Mucosa of rectum (tissue), 2 donors: ENCODE data around the gene COL9A3.

Experiments
- H3K27ac ChIP-seq, 2 donors: one replicate each; pipeline ENCODE4 v1.7.0; 2013; ENCODE audit warnings: inconsistent platforms in 2 of 2, low read depth in 2 of 2, low read length in 2 of 2
- H3K27me3 ChIP-seq, 2 donors: one replicate each; pipeline ENCODE4 v1.7.0; 2013; ENCODE audit warnings: low read length in 2 of 2; ENCODE audit not compliant: control insufficient read depth in 2 of 2, insufficient read depth in 2 of 2
- H3K36me3 ChIP-seq, 2 donors: one replicate each; pipeline ENCODE4 v1.7.0; 2013; ENCODE audit warnings: low read length in 2 of 2; ENCODE audit not compliant: control insufficient read depth in 2 of 2, insufficient read depth in 2 of 2
- H3K4me1 ChIP-seq, 2 donors: one replicate each; pipeline ENCODE4 v1.7.0; 2013; ENCODE audit warnings: low read length in 2 of 2, mild to moderate bottlenecking in 1 of 2; ENCODE audit not compliant: control insufficient read depth in 2 of 2, insufficient read depth in 2 of 2
- H3K4me3 ChIP-seq, 2 donors: one replicate each; pipeline ENCODE4 v1.7.0; 2013; ENCODE audit warnings: low read length in 2 of 2
- H3K9ac ChIP-seq, 2 donors: one replicate each; pipeline ENCODE4 v1.7.0; 2013; ENCODE audit warnings: low read length in 2 of 2, low read depth in 1 of 2, mild to moderate bottlenecking in 1 of 2
- H3K9me3 ChIP-seq, 2 donors: one replicate each; pipeline ENCODE4 v1.7.0; 2013; ENCODE audit warnings: low read length in 2 of 2; ENCODE audit not compliant: control insufficient read depth in 2 of 2
- donor health status: healthy.
- donor health status: Normal muscosa, but diverticular disease.

Gene COL9A3

GRCh38 chr20:62790075-62790474, 26.8 kb upstream of the COL9A3 start:
- Histone ChIP-seq H3K36me3 (no peaks in the 10 kb centered on the region), H3K9ac (no peak overlapping the region), H3K4me1 (peaks cover 13 to 14% of the 10 kb centered on the region in 2 donors), H3K27ac (no peak overlapping the region), H3K27me3 (no peaks in the 10 kb centered on the region), H3K9me3 (no peaks in the 10 kb centered on the region), H3K4me3 (no peak overlapping the region)

- no peaks in the 10 kb centered on the region for H3K9me3 ChIP-seq
- H3K4me3 ChIP-seq: no peak overlapping the region
- H3K27ac ChIP-seq: no peak overlapping the region
- H3K36me3 ChIP-seq: no peaks in the 10 kb centered on the region
- peaks cover 17 to 19% of the 10 kb centered on the region in 2 donors for H3K4me1 ChIP-seq
- no peak overlapping the region for H3K9ac ChIP-seq
- no peaks in the 10 kb centered on the region for H3K27me3 ChIP-seq
These were observed 25.3 kb upstream of the COL9A3 start for GRCh38 chr20:62791301-62792181.

- no peak overlapping the region for H3K4me3 ChIP-seq
- H3K9me3 ChIP-seq: no peaks in the 10 kb centered on the region
- peaks cover 23 to 24% of the 10 kb centered on the region in 2 donors for H3K4me1 ChIP-seq
- H3K27me3 ChIP-seq: no peaks in the 10 kb centered on the region
- no peak overlapping the region for H3K27ac ChIP-seq
- no peak overlapping the region for H3K9ac ChIP-seq
- H3K36me3 ChIP-seq: no peaks in the 10 kb centered on the region
These were observed 24.5 kb upstream of the COL9A3 start for GRCh38 chr20:62792182-62792939.

GRCh38 chr20:62792940-62793756, 23.7 kb upstream of the COL9A3 start:
- H3K4me3 ChIP-seq: peak overlapping the region; percentile 61 to 64
- H3K4me1 ChIP-seq: peaks cover 31 to 32% of the 10 kb centered on the region in 2 donors
- peak overlapping the region; percentile 70 to 74 for H3K9ac ChIP-seq
- H3K36me3 ChIP-seq: no peaks in the 10 kb centered on the region
- no peaks in the 10 kb centered on the region for H3K27me3 ChIP-seq
- H3K27ac ChIP-seq: peak overlapping the region; percentile 88 to 94
- no peaks in the 10 kb centered on the region for H3K9me3 ChIP-seq

GRCh38 chr20:62793757-62794006, 23.2 kb upstream of the COL9A3 start:
- H3K27me3 ChIP-seq: no peaks in the 10 kb centered on the region
- H3K4me1 ChIP-seq: peaks cover 36% of the 10 kb centered on the region in 2 donors
- peak overlapping the region; percentile 61 to 64 for H3K4me3 ChIP-seq
- no peaks in the 10 kb centered on the region for H3K9me3 ChIP-seq
- H3K9ac ChIP-seq: peak overlapping the region; percentile 70 to 74
- peak overlapping the region; percentile 88 to 94 for H3K27ac ChIP-seq
- H3K36me3 ChIP-seq: peaks cover under 1% of the 10 kb centered on the region in 2 donors

GRCh38 chr20:62794007-62794724, 22.7 kb upstream of the COL9A3 start:
- H3K9ac ChIP-seq: peak overlapping the region; percentile 85 to 91

GRCh38 chr20:62795023-62795761, 21.7 kb upstream of the COL9A3 start:
- peak overlapping the region; percentile 72 to 91 for H3K9ac ChIP-seq
- peak overlapping the region; percentile 89 to 95 for H3K27ac ChIP-seq
- peaks cover 36 to 38% of the 10 kb centered on the region in 2 donors for H3K4me1 ChIP-seq
- H3K27me3 ChIP-seq: no peaks in the 10 kb centered on the region
- peak overlapping the region; percentile 70 to 76 for H3K4me3 ChIP-seq
- H3K36me3 ChIP-seq: peaks cover 11 to 13% of the 10 kb centered on the region in 2 donors
- no peaks in the 10 kb centered on the region for H3K9me3 ChIP-seq

More at GRCh38 chr20:62794007-62794724, 22.7 kb upstream of the COL9A3 start:
- Histone ChIP-seq H3K36me3 (peaks cover 5% of the 10 kb centered on the region in 2 donors), H3K27ac (peak overlapping the region; percentile 89 to 95), H3K4me3 (peak overlapping the region; percentile 70 to 76), H3K27me3 (no peaks in the 10 kb centered on the region), H3K4me1 (peaks cover 36 to 38% of the 10 kb centered on the region in 2 donors), H3K9me3 (no peaks in the 10 kb centered on the region)

- H3K4me3 ChIP-seq: peak overlapping the region; percentile 74 to 76
- H3K4me1 ChIP-seq: peaks cover 36 to 38% of the 10 kb centered on the region in 2 donors
- H3K9me3 ChIP-seq: no peaks in the 10 kb centered on the region
- peak overlapping the region; percentile 32 to 68 for H3K9ac ChIP-seq
- peaks cover 16% of the 10 kb centered on the region in 2 donors for H3K36me3 ChIP-seq
- H3K27me3 ChIP-seq: no peaks in the 10 kb centered on the region
- H3K27ac ChIP-seq: peak overlapping the region; percentile 70 to 89
These were observed 20.0 kb upstream of the COL9A3 start for GRCh38 chr20:62796699-62797491.
